Measurements from ENCODE around the gene HBEGF. TPM values are rescaled to one million over a fixed set of nuclear protein-coding genes. Genes with fewer than 3 reads are reported as not detected.

HBEGF gene
- polyA plus RNA-seq, 3 donors, result 25.2 to 548 (median 31.6) TPM

- H3K27ac Mint-ChIP-seq, result peak overlapping the region in 5 of 7 donors; percentile 56 to 82 (median 71)
- 53% methylated on average over 3 of the region's 4 CpGs for WGBS (ENCODE audit: insufficient coverage)
- peaks cover 76 to 89% of the 10 kb centered on the region in 2 donors for H3K36me3 Mint-ChIP-seq
Measured at GRCh38 chr5:140339636-140340035, 6.8 kb downstream of the HBEGF start.

DNA sequence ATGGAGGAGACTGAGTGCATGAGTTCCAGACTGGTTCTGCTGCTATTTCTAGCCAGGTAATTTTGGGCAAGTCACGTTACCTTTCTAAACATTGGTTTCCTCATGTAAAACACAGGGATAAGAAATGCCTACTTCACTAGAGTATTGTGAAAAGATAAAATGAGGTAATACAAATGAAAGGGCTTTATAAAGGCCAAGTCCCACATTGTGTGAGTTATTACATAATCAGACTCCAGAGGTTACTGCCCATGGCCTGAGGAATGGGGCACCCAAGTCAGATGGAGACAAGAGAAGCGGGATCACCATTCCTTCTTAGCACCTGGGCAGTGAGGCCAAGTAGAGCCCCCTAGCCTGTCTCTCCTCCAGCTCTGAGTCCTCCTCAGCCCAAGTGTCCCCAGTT, 7.5 kb downstream of the HBEGF start:
- peak overlapping the region in 4 of 7 donors; percentile 37 to 87 (median 81) for H3K27ac Mint-ChIP-seq
- no peak overlapping the region for H3K4me3 ChIP-seq (replicated peaks in 1 of 3; ENCODE audit: low read depth in 2 of 3, low read length in 3 of 3)
- no peak for DNase-seq
- H3K27ac ChIP-seq (ENCODE audit: low read depth in 1 of 2, low read length in 2 of 2), result no peak overlapping the region
- no peak overlapping the region for H2AFZ ChIP-seq (ENCODE audit: insufficient read depth, low read depth, low read length, poor library complexity, severe bottlenecking)
- TF ChIP-seq, protein P1, sequence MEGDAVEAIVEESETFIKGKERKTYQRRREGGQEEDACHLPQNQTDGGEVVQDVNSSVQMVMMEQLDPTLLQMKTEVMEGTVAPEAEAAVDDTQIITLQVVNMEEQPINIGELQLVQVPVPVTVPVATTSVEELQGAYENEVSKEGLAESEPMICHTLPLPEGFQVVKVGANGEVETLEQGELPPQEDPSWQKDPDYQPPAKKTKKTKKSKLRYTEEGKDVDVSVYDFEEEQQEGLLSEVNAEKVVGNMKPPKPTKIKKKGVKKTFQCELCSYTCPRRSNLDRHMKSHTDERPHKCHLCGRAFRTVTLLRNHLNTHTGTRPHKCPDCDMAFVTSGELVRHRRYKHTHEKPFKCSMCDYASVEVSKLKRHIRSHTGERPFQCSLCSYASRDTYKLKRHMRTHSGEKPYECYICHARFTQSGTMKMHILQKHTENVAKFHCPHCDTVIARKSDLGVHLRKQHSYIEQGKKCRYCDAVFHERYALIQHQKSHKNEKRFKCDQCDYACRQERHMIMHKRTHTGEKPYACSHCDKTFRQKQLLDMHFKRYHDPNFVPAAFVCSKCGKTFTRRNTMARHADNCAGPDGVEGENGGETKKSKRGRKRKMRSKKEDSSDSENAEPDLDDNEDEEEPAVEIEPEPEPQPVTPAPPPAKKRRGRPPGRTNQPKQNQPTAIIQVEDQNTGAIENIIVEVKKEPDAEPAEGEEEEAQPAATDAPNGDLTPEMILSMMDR (IDR thresholded peaks at IDR 0.05), result no peak
- no peak overlapping the region for H3K9ac ChIP-seq (ENCODE audit: insufficient read depth, low read length, poor library complexity, severe bottlenecking)
- H3K4me2 ChIP-seq (replicated peaks; ENCODE audit: extremely low read depth, low read length, poor library complexity, severe bottlenecking), result no peak overlapping the region
- intact Hi-C loops (cut with micrococcal nuclease), result no loop called here
- H3K27me3 ChIP-seq (ENCODE audit: control insufficient read depth in 2 of 2, insufficient read depth in 2 of 2, low read length in 2 of 2), result no peaks in the 10 kb centered on the region
- peaks cover 76 to 89% of the 10 kb centered on the region in 2 donors for H3K36me3 Mint-ChIP-seq
- H4K20me1 ChIP-seq (ENCODE audit: insufficient read depth, low read length), result peaks cover 58% of the 10 kb centered on the region
- H3K36me3 ChIP-seq (replicated peaks in 1 of 2; ENCODE audit: control insufficient read depth in 1 of 2, insufficient read depth in 2 of 2, low read length in 2 of 2), result peaks cover 8 to 47% of the 10 kb centered on the region in 2 donors
- peaks cover 70% of the 10 kb centered on the region for H3K4me1 Mint-ChIP-seq
- peak overlapping the region in 1 of 2 donors; percentile 62 for H3K4me3 Mint-ChIP-seq
- H3K9me3 Mint-ChIP-seq, result peaks cover 0 to 3% (median 0%) of the 10 kb centered on the region in 7 donors
- 88% methylated on average over 1 of the region's 2 CpGs for WGBS (ENCODE audit: insufficient coverage)
- H3K79me2 ChIP-seq (ENCODE audit: insufficient read depth, low read length), result peaks cover 19% of the 10 kb centered on the region
- peaks cover 57% of the 10 kb centered on the region in 2 donors for H3K4me1 ChIP-seq (ENCODE audit: control insufficient read depth in 1 of 2, insufficient read depth in 2 of 2, low read length in 2 of 2)
- H3K9me3 ChIP-seq (replicated peaks in 1 of 2; ENCODE audit: control insufficient read depth in 1 of 2, insufficient read depth in 1 of 2, low read length in 2 of 2), result no peaks in the 10 kb centered on the region
- H3K27me3 Mint-ChIP-seq (ENCODE audit: low read depth in 3 of 3), result peaks cover 0 to 5% (median 2%) of the 10 kb centered on the region in 3 donors

More at GRCh38 chr5:140339636-140340035, 6.8 kb downstream of the HBEGF start:
- no peak for DNase-seq
- peak overlapping the region; percentile 47 to 55 for H3K4me3 Mint-ChIP-seq
- H3K9ac ChIP-seq (ENCODE audit: insufficient read depth, low read length, poor library complexity, severe bottlenecking), result no peak overlapping the region
- H3K9me3 Mint-ChIP-seq, result peaks cover 0 to 3% (median 0%) of the 10 kb centered on the region in 7 donors
- peak overlapping the region in 1 of 3 experiments; percentile 35 for H3K4me3 ChIP-seq (replicated peaks in 1 of 3; ENCODE audit: low read depth in 2 of 3, low read length in 3 of 3)
- peaks cover 0 to 5% (median under 1%) of the 10 kb centered on the region in 3 donors for H3K27me3 Mint-ChIP-seq (ENCODE audit: low read depth in 3 of 3)
- no peak overlapping the region for H3K27ac ChIP-seq (ENCODE audit: low read depth in 1 of 2, low read length in 2 of 2)
- peaks cover 25% of the 10 kb centered on the region for H3K79me2 ChIP-seq (ENCODE audit: insufficient read depth, low read length)
- H3K36me3 ChIP-seq (replicated peaks in 1 of 2; ENCODE audit: control insufficient read depth in 1 of 2, insufficient read depth in 2 of 2, low read length in 2 of 2), result peaks cover 2 to 40% of the 10 kb centered on the region in 2 donors
- no peaks in the 10 kb centered on the region for H3K27me3 ChIP-seq (ENCODE audit: control insufficient read depth in 2 of 2, insufficient read depth in 2 of 2, low read length in 2 of 2)
- no peak overlapping the region for H2AFZ ChIP-seq (ENCODE audit: insufficient read depth, low read depth, low read length, poor library complexity, severe bottlenecking)
- H4K20me1 ChIP-seq (ENCODE audit: insufficient read depth, low read length), result peaks cover 61% of the 10 kb centered on the region
- peaks cover 77% of the 10 kb centered on the region for H3K4me1 Mint-ChIP-seq
- no peak overlapping the region for H3K4me2 ChIP-seq (replicated peaks; ENCODE audit: extremely low read depth, low read length, poor library complexity, severe bottlenecking)
- TF ChIP-seq, protein P1 (IDR thresholded peaks at IDR 0.05), result no peak
- peaks cover 64 to 65% of the 10 kb centered on the region in 2 donors for H3K4me1 ChIP-seq (ENCODE audit: control insufficient read depth in 1 of 2, insufficient read depth in 2 of 2, low read length in 2 of 2)
- intact Hi-C loops (cut with micrococcal nuclease), result loop anchor here (2.0 to 5.0 kb wide), 2 partner anchors 15 to 32 kb away; no protein-coding TSS in a partner anchor
- no peaks in the 10 kb centered on the region for H3K9me3 ChIP-seq (replicated peaks in 1 of 2; ENCODE audit: control insufficient read depth in 1 of 2, insufficient read depth in 1 of 2, low read length in 2 of 2)
